Skin of body (tissue), 2 donors: Measurements from ENCODE around the gene APOBEC3G. TPM values are rescaled to one million over a fixed set of nuclear protein-coding genes. Genes with fewer than 3 reads are reported as not detected.

Experiments
- small RNA-seq: library from RNA; depleted of rRNA; stranded (forward); fragments of <200 nt; gene quantifications from one replicate; pipeline ENCODE3, GENCODE V24; 2014; ENCODE audit warnings: low replicate concordance
- total RNA-seq: library from RNA; depleted of rRNA; stranded (reverse); fragments of >200 nt; gene quantifications from one replicate; pipeline ENCODE4 v1.2.3, GENCODE V29; 2014

Gene APOBEC3G
- total RNA-seq, 1 donor from 2014 or later = 4.4 TPM

Small RNA genes within 50 kb of the gene (small RNA-seq; reads per million reads assigned to genes)
- gene AL022318.2 = not detected
- gene COX5BP7 = not detected

Other genes with a start within 250 kb of the APOBEC3G start
- 2.5 TPM for gene NPTXR, start 233.2 kb upstream of the APOBEC3G start, total RNA-seq
- gene CBX6, start 205.1 kb upstream of the APOBEC3G start, total RNA-seq = 18.0 TPM
- gene APOBEC3A, start 119.7 kb upstream of the APOBEC3G start, total RNA-seq = 12.6 TPM
- 3.1 TPM for gene APOBEC3B, start 94.9 kb upstream of the APOBEC3G start, total RNA-seq
- 4.1 TPM for gene APOBEC3C, start 63.0 kb upstream of the APOBEC3G start, total RNA-seq
- 0.39 TPM for gene APOBEC3D, start 56.1 kb upstream of the APOBEC3G start, total RNA-seq
- gene APOBEC3F, start 36.4 kb upstream of the APOBEC3G start, total RNA-seq = 4.0 TPM
- not detected for gene APOBEC3H, start 20.0 kb downstream of the APOBEC3G start, total RNA-seq
- 4.0 TPM for gene CBX7, start 75.4 kb downstream of the APOBEC3G start, total RNA-seq
- gene PDGFB, start 167.7 kb downstream of the APOBEC3G start, total RNA-seq = 10.9 TPM
- gene RPL3, start 242.3 kb downstream of the APOBEC3G start, total RNA-seq = 2,417 TPM